DND-41 (cell line): Measurements from ENCODE around the gene SFRP4.

ENCODE experiments used
- ATAC-seq: fragments of 200-7000 bp; cut with Tn5 transposase; 3 replicates; pipeline ENCODE4 v1.9.1; 2021; ENCODE audit warnings: low read depth; ENCODE audit not compliant: insufficient read depth
- DNase-seq: peaks from one replicate; pipeline ENCODE4 v3.0.0-alpha.2; 2020
- H2AFZ ChIP-seq: 2 replicates; pipeline ENCODE4 v1.6.0; 2012; ENCODE audit warnings: low read depth, low read length
- H3K27ac ChIP-seq: 2 replicates; pipeline ENCODE4 v1.5.1; 2012; ENCODE audit warnings: low read length, inconsistent platforms
- H3K27me3 ChIP-seq: fragments of 200-600 bp; sonication (generic); 2 replicates; pipeline ENCODE4 v1.6.0; 2012; ENCODE audit warnings: low read length, mild to moderate bottlenecking, inconsistent platforms; ENCODE audit not compliant: insufficient read depth, poor library complexity
- H3K36me3 ChIP-seq: 2 replicates; pipeline ENCODE4 v1.5.1; 2012; ENCODE audit warnings: low read length, inconsistent platforms; ENCODE audit not compliant: insufficient read depth
- H3K4me1 ChIP-seq: 2 replicates; pipeline ENCODE4 v1.5.1; 2012; ENCODE audit warnings: mild to moderate bottlenecking, low read length; ENCODE audit not compliant: insufficient read depth
- H3K4me2 ChIP-seq: 2 replicates; pipeline ENCODE4 v1.6.0; 2012; ENCODE audit warnings: mild to moderate bottlenecking, moderate library complexity, low read length, inconsistent platforms; ENCODE audit not compliant: insufficient read depth
- H3K4me3 ChIP-seq, 2 experiments: fragments of 200-600 bp in 1 of 2; shearing (Covaris generic) in 1 of 2; 2 replicates each; pipeline ENCODE4 v1.5.1; 2012 to 2016; ENCODE audit warnings: inconsistent platforms in 2 of 2, low read length in 2 of 2, mild to moderate bottlenecking in 2 of 2, low read depth in 1 of 2, moderate library complexity in 1 of 2
- H3K79me2 ChIP-seq: 2 replicates; pipeline ENCODE4 v1.6.0; 2012; ENCODE audit warnings: low read length, inconsistent platforms; ENCODE audit not compliant: insufficient read depth
- H3K9ac ChIP-seq: 2 replicates; pipeline ENCODE4 v1.6.0; 2012; ENCODE audit warnings: low read depth, mild to moderate bottlenecking, inconsistent platforms, low read length, moderate library complexity
- H3K9me3 ChIP-seq: 2 replicates; pipeline ENCODE4 v1.5.1; 2012; ENCODE audit warnings: low read length, moderate library complexity, mild to moderate bottlenecking, inconsistent platforms; ENCODE audit not compliant: insufficient read depth, severe bottlenecking
- H4K20me1 ChIP-seq: 2 replicates; pipeline ENCODE4 v1.6.0; 2012; ENCODE audit warnings: low read length; ENCODE audit not compliant: insufficient read depth
- CTCF ChIP-seq: IDR thresholded peaks from 2 replicates; pipeline ENCODE4 v1.5.1; 2012; ENCODE audit warnings: borderline replicate concordance, low read length, moderate library complexity, mild to moderate bottlenecking; ENCODE audit not compliant: poor library complexity, severe bottlenecking; ENCODE audit errors: extremely low read depth
- EZH2 ChIP-seq: IDR thresholded peaks from 3 replicates; pipeline ENCODE4 v1.6.1; 2012; ENCODE audit warnings: borderline replicate concordance, low read depth, mild to moderate bottlenecking, moderate library complexity, low read length, inconsistent platforms; ENCODE audit not compliant: severe bottlenecking

Gene SFRP4

GRCh38 chr7:37952240-37952639, 35.6 kb upstream of the SFRP4 start:
- H3K27me3 ChIP-seq, result no peaks in the 10 kb centered on the region
- H3K27ac ChIP-seq, result peak overlapping the region; percentile 41; the same call in 1 of the 2 replicates
- H3K4me1 ChIP-seq, result peaks cover 11% of the 10 kb centered on the region
- H3K9ac ChIP-seq, result no peak overlapping the region
- H2AFZ ChIP-seq, result no peak overlapping the region
- no peaks in the 10 kb centered on the region for H3K9me3 ChIP-seq
- peaks cover 21% of the 10 kb centered on the region for H3K36me3 ChIP-seq
- TF ChIP-seq CTCF (no peak), EZH2 (no peak)
- H3K4me2 ChIP-seq, result no peak overlapping the region
- DNase-seq (peak; percentile 52), ATAC-seq (peak; percentile 89)
- H3K4me3 ChIP-seq, result no peak overlapping the region
- H4K20me1 ChIP-seq, result peaks cover 8% of the 10 kb centered on the region
- H3K79me2 ChIP-seq, result peaks cover 6% of the 10 kb centered on the region

- no peaks in the 10 kb centered on the region for H3K9me3 ChIP-seq
- H3K27ac ChIP-seq, result no peak overlapping the region
- peaks cover 36% of the 10 kb centered on the region for H3K79me2 ChIP-seq
- DNase-seq, result no peak
- no peak overlapping the region for H3K4me3 ChIP-seq
- H2AFZ ChIP-seq, result no peak overlapping the region
- TF ChIP-seq EZH2 (no peak), CTCF (no peak)
- ATAC-seq, result no peak
- H3K36me3 ChIP-seq, result peaks cover 18% of the 10 kb centered on the region
- H4K20me1 ChIP-seq, result peaks cover 38% of the 10 kb centered on the region
- H3K4me2 ChIP-seq, result no peak overlapping the region
- H3K9ac ChIP-seq, result no peak overlapping the region
- H3K27me3 ChIP-seq, result no peaks in the 10 kb centered on the region
- peaks cover 11% of the 10 kb centered on the region for H3K4me1 ChIP-seq
Observed at GRCh38 chr7:37947941-37948210, 31.3 kb upstream of the SFRP4 start.

- TF ChIP-seq EZH2 (no peak), CTCF (no peak)
- peaks cover 38% of the 10 kb centered on the region for H3K79me2 ChIP-seq
Observed at GRCh38 chr7:37947138-37947940, 30.7 kb upstream of the SFRP4 start.

More at GRCh38 chr7:37947138-37947940, 30.7 kb upstream of the SFRP4 start:
- no peak overlapping the region for H3K4me2 ChIP-seq
- no peaks in the 10 kb centered on the region for H3K9me3 ChIP-seq
- no peaks in the 10 kb centered on the region for H3K27me3 ChIP-seq
- peaks cover 6% of the 10 kb centered on the region for H3K4me1 ChIP-seq
- no peak overlapping the region for H3K9ac ChIP-seq
- H2AFZ ChIP-seq, result no peak overlapping the region
- H3K27ac ChIP-seq, result no peak overlapping the region
- no peak for DNase-seq
- peaks cover 40% of the 10 kb centered on the region for H4K20me1 ChIP-seq
- ATAC-seq, result no peak
- H3K4me3 ChIP-seq, result no peak overlapping the region
- H3K36me3 ChIP-seq, result peaks cover 18% of the 10 kb centered on the region
